Naive thymus-derived CD4-positive, alpha-beta T cell (primary cell): ENCODE data around the gene COPZ1. TPM values are rescaled to one million over a fixed set of nuclear protein-coding genes. Genes with fewer than 3 reads are reported as not detected.

Source experiments
- ATAC-seq: fragments of 150-1000 bp; cut with Tn5 transposase; 2 replicates; pipeline ENCODE4 v1.10.0; 2021; ENCODE audit warnings: mild to moderate bottlenecking, moderate library complexity
- CTCF ChIA-PET: fragments of 350-600 bp; sonication (Branson Sonifier 250); formaldehyde crosslinking; loops from one replicate; lab custom pipeline; 2021; ENCODE audit warnings: antibody characterized with exemption; lab: Charles Lee
- POLR2A ChIA-PET: fragments of 350-600 bp; sonication (Branson Sonifier 250); formaldehyde crosslinking; loops from one replicate; lab custom pipeline; 2021; ENCODE audit warnings: antibody characterized with exemption, inconsistent platforms; lab: Charles Lee
- DNase-seq, 9 donors: peaks; one replicate each; pipeline versions ENCODE4 v3.0.0 to v3.0.0-alpha.2; 2020 to 2022; ENCODE audit warnings: mixed read lengths in 1 of 9
- H3K27ac ChIP-seq: one replicate; pipeline ENCODE4 v1.7.0; 2013; ENCODE audit warnings: mild to moderate bottlenecking, low read depth, low read length, moderate library complexity
- H3K27me3 ChIP-seq, 2 donors: one replicate each; pipeline ENCODE4 v1.7.0; 2013; ENCODE audit warnings: low read length in 2 of 2, mild to moderate bottlenecking in 2 of 2, moderate library complexity in 2 of 2; ENCODE audit not compliant: control insufficient read depth in 2 of 2, insufficient read depth in 2 of 2
- H3K36me3 ChIP-seq, 3 experiments: 1 replicate in 2 of 3; 2 replicates in 1 of 3; pipeline ENCODE4 v1.7.0; 2013; ENCODE audit warnings: low read length in 3 of 3, mild to moderate bottlenecking in 3 of 3, moderate library complexity in 1 of 3; ENCODE audit not compliant: insufficient read depth in 3 of 3, control insufficient read depth in 2 of 3
- H3K4me1 ChIP-seq, 2 donors: one replicate each; pipeline ENCODE4 v1.7.0; 2013; ENCODE audit warnings: low read length in 2 of 2, mild to moderate bottlenecking in 2 of 2, moderate library complexity in 1 of 2; ENCODE audit not compliant: control insufficient read depth in 2 of 2, insufficient read depth in 2 of 2
- H3K4me3 ChIP-seq: 2 replicates; pipeline ENCODE4 v1.7.0; 2013; ENCODE audit warnings: mild to moderate bottlenecking, low read length
- H3K9me3 ChIP-seq, 3 experiments: 1 replicate in 2 of 3; 2 replicates in 1 of 3; pipeline ENCODE4 v1.7.0; 2013; ENCODE audit warnings: low read length in 3 of 3; ENCODE audit not compliant: control insufficient read depth in 2 of 3
- H3K27ac Mint-ChIP-seq, 9 donors: one replicate each; pipeline ENCODE4 v1.8.0; 2020 to 2022; ENCODE audit warnings: mixed read lengths in 9 of 9, mild to moderate bottlenecking in 8 of 9, moderate library complexity in 5 of 9, inconsistent platforms in 2 of 9
- H3K27me3 Mint-ChIP-seq, 5 donors: one replicate each; pipeline ENCODE4 v1.8.0; 2021 to 2022; ENCODE audit warnings: mixed read lengths in 5 of 5, mild to moderate bottlenecking in 1 of 5
- H3K36me3 Mint-ChIP-seq, 5 donors: one replicate each; pipeline ENCODE4 v1.8.0; 2020 to 2022; ENCODE audit warnings: mixed read lengths in 5 of 5, mild to moderate bottlenecking in 3 of 5, inconsistent platforms in 1 of 5
- H3K4me1 Mint-ChIP-seq, 7 donors: one replicate each; pipeline ENCODE4 v1.8.0; 2020 to 2022; ENCODE audit warnings: mixed read lengths in 7 of 7, mild to moderate bottlenecking in 3 of 7, inconsistent platforms in 1 of 7
- H3K4me3 Mint-ChIP-seq, 10 donors: one replicate each; pipeline ENCODE4 v1.8.0; 2020 to 2022; ENCODE audit warnings: mild to moderate bottlenecking in 10 of 10, mixed read lengths in 10 of 10, moderate library complexity in 6 of 10, inconsistent platforms in 2 of 10
- H3K9me3 Mint-ChIP-seq, 11 donors: one replicate each; pipeline ENCODE4 v1.8.0; 2020 to 2022; ENCODE audit warnings: mixed read lengths in 11 of 11, mild to moderate bottlenecking in 4 of 11, inconsistent platforms in 1 of 11, moderate library complexity in 1 of 11
- intact Hi-C, 2 donors: fragments of 100-400 bp; cut with micrococcal nuclease; formaldehyde crosslinking; loops; one replicate each; pipeline ENCODE4 v1.15.1; 2023
- polyA plus RNA-seq, 2 donors: library from polyadenylated mRNA; unstranded; fragments of 300-500 nt; fragmentation: Illumina TruSeq; gene quantifications; one replicate each; pipeline ENCODE4 v1.2.3, GENCODE V29; 2021
- total RNA-seq, 6 experiments: library from RNA in 5 of 6; stranded (reverse) in 5 of 6; gene quantifications; 1 replicate in 5 of 6; 2 replicates in 1 of 6; pipeline ENCODE4 v1.2.3 and lab custom pipeline; 2021 to 2026

Gene COPZ1
- total and polyA plus RNA-seq, 7 experiments from 2014 or later: 47.5 to 171 (median 83.1) TPM

GRCh38 chr12:54357506-54358190 lies 32.7 kb downstream of the COPZ1 start:
- Mint-ChIP-seq H3K4me3 (peak overlapping the region in 2 of 10 donors; percentile 4 to 32), H3K9me3 (no peaks in the 10 kb centered on the region), H3K36me3 (no peaks in the 10 kb centered on the region), H3K27me3 (no peaks in the 10 kb centered on the region), H3K27ac (peak overlapping the region in 2 of 9 donors; percentile 48 to 78), H3K4me1 (peaks cover 2 to 22% (median 5%) of the 10 kb centered on the region in 7 donors)
- ChIA-PET POLR2A (interaction anchor here (0.8 to 5.6 kb wide), 9 partner anchors 10 to 106 kb away, joined by 3 to 68 read pairs (median 10); partner anchors contain the start of genes CBX5, COPZ1 and HNRNPA1), CTCF (interaction anchor here (0.5 to 4.0 kb wide), 7 partner anchors 10 to 142 kb away, joined by 3 to 41 read pairs (median 5); partner anchors contain the start of gene COPZ1)
- H3K4me3 ChIP-seq: peak overlapping the region; percentile 88
- peaks cover 5 to 16% of the 10 kb centered on the region in 2 donors for H3K4me1 ChIP-seq
- intact Hi-C loops: loop anchor here in 1 of 2 donors (1.0 to 2.0 kb wide), 2 partner anchors 55 to 168 kb away; no protein-coding TSS in a partner anchor
- H3K27ac ChIP-seq: peak overlapping the region; percentile 85
- ATAC-seq: no peak
- no peak for DNase-seq
- no peaks in the 10 kb centered on the region for H3K27me3 ChIP-seq
- H3K36me3 ChIP-seq: no peaks in the 10 kb centered on the region
- H3K9me3 ChIP-seq: no peaks in the 10 kb centered on the region

- Mint-ChIP-seq H3K4me1 (peaks cover 3 to 23% (median 11%) of the 10 kb centered on the region in 7 donors), H3K9me3 (no peaks in the 10 kb centered on the region), H3K27me3 (no peaks in the 10 kb centered on the region), H3K4me3 (no peak overlapping the region), H3K36me3 (no peaks in the 10 kb centered on the region), H3K27ac (no peak overlapping the region)
- POLR2A ChIA-PET: interaction anchor here (0.7 to 5.6 kb wide), 17 partner anchors 10 to 143 kb away, joined by 3 to 68 read pairs (median 5); partner anchors contain the start of genes CBX5, COPZ1 and HNRNPA1
- Histone ChIP-seq H3K4me1 (peaks cover 5 to 15% of the 10 kb centered on the region in 2 donors), H3K9me3 (no peaks in the 10 kb centered on the region), H3K36me3 (no peaks in the 10 kb centered on the region), H3K27me3 (no peaks in the 10 kb centered on the region), H3K4me3 (peak overlapping the region; percentile 88), H3K27ac (peak overlapping the region; percentile 85)
- CTCF ChIA-PET: interaction anchor here (1.0 to 4.0 kb wide), 12 partner anchors 10 to 143 kb away, joined by 3 to 41 read pairs (median 5); partner anchors contain the start of genes CBX5 and COPZ1
- DNase-seq: peak in 7 of 9 donors; percentile 23 to 72 (median 36)
- ATAC-seq: no peak
- intact Hi-C loops: loop anchor here in 1 of 2 donors (1.0 to 2.0 kb wide), 2 partner anchors 54 to 169 kb away; no protein-coding TSS in a partner anchor
Observed at GRCh38 chr12:54358191-54358944, 33.4 kb downstream of the COPZ1 start.

- ChIA-PET CTCF (interaction anchor here (0.6 to 4.0 kb wide), 16 partner anchors 9 to 137 kb away, joined by 3 to 41 read pairs (median 4); partner anchors contain the start of genes CBX5 and COPZ1), POLR2A (interaction anchor here (0.7 to 5.6 kb wide), 17 partner anchors 9 to 144 kb away, joined by 3 to 68 read pairs (median 5); partner anchors contain the start of genes CBX5, COPZ1 and HNRNPA1)
- H3K4me1 Mint-ChIP-seq: peaks cover 11 to 28% (median 18%) of the 10 kb centered on the region in 7 donors
- H3K4me1 ChIP-seq: peaks cover 5 to 17% of the 10 kb centered on the region in 2 donors
- no peaks in the 10 kb centered on the region for H3K36me3 Mint-ChIP-seq
- H3K9me3 ChIP-seq: no peaks in the 10 kb centered on the region
- H3K4me3 Mint-ChIP-seq: no peak overlapping the region
- H3K36me3 ChIP-seq: no peaks in the 10 kb centered on the region
- no peak overlapping the region for H3K27ac Mint-ChIP-seq
- no peaks in the 10 kb centered on the region for H3K27me3 Mint-ChIP-seq
- ATAC-seq: peak; percentile 95
- intact Hi-C loops: loop anchor here (1.0 to 2.0 kb wide), 12 partner anchors 9 to 170 kb away; partner anchors contain the start of genes CBX5 (in 2 of the 2), HNRNPA1 (in 2 of the 2), COPZ1 (in 1 of the 2) and NCKAP1L (in 1 of the 2)
- no peaks in the 10 kb centered on the region for H3K27me3 ChIP-seq
- DNase-seq: peak; percentile 68 to 98 (median 94)
- H3K4me3 ChIP-seq: peak overlapping the region; percentile 88
- H3K27ac ChIP-seq: peak overlapping the region; percentile 85
- H3K9me3 Mint-ChIP-seq: no peaks in the 10 kb centered on the region
Observed at GRCh38 chr12:54358945-54359761, 34.2 kb downstream of the COPZ1 start.

- Mint-ChIP-seq H3K4me3 (peak overlapping the region in 2 of 10 donors; percentile 9 to 40), H3K4me1 (peaks cover 18 to 36% (median 24%) of the 10 kb centered on the region in 7 donors), H3K36me3 (no peaks in the 10 kb centered on the region), H3K9me3 (no peaks in the 10 kb centered on the region), H3K27me3 (no peaks in the 10 kb centered on the region), H3K27ac (no peak overlapping the region)
- ChIA-PET POLR2A (interaction anchor here (0.8 to 5.6 kb wide), 13 partner anchors 8 to 111 kb away, joined by 3 to 68 read pairs (median 6); partner anchors contain the start of genes CBX5, COPZ1 and HNRNPA1), CTCF (interaction anchor here (0.7 to 4.0 kb wide), 13 partner anchors 8 to 142 kb away, joined by 3 to 41 read pairs (median 4); partner anchors contain the start of gene CBX5)
- Histone ChIP-seq H3K27me3 (no peaks in the 10 kb centered on the region), H3K9me3 (no peaks in the 10 kb centered on the region), H3K4me3 (peak overlapping the region; percentile 88), H3K27ac (peak overlapping the region; percentile 85), H3K36me3 (no peaks in the 10 kb centered on the region), H3K4me1 (peaks cover 5 to 24% of the 10 kb centered on the region in 2 donors)
- DNase-seq (no peak), ATAC-seq (no peak)
- intact Hi-C loops: loop anchor here (1.0 to 2.0 kb wide), 12 partner anchors 8 to 146 kb away; partner anchors contain the start of genes CBX5 (in 2 of the 2), HNRNPA1 (in 2 of the 2), COPZ1 (in 1 of the 2) and NCKAP1L (in 1 of the 2)
Observed at GRCh38 chr12:54359762-54360351, 34.9 kb downstream of the COPZ1 start.

- Histone ChIP-seq H3K4me1 (peaks cover 5 to 24% of the 10 kb centered on the region in 2 donors), H3K9me3 (no peaks in the 10 kb centered on the region), H3K27me3 (no peaks in the 10 kb centered on the region), H3K4me3 (no peak overlapping the region), H3K27ac (no peak overlapping the region), H3K36me3 (no peaks in the 10 kb centered on the region)
- Mint-ChIP-seq H3K9me3 (no peaks in the 10 kb centered on the region), H3K27me3 (no peaks in the 10 kb centered on the region), H3K36me3 (no peaks in the 10 kb centered on the region), H3K4me1 (peaks cover 19 to 38% (median 21%) of the 10 kb centered on the region in 7 donors), H3K27ac (peak overlapping the region in 7 of 9 donors; percentile 28 to 79 (median 60)), H3K4me3 (peak overlapping the region in 8 of 10 donors; percentile 11 to 59 (median 41))
- ChIA-PET CTCF (interaction anchor here (0.9 to 4.0 kb wide), 11 partner anchors 11 to 146 kb away, joined by 3 to 36 read pairs (median 4); no protein-coding TSS in a partner anchor), POLR2A (interaction anchor here (0.9 to 5.6 kb wide), 6 partner anchors 24 to 81 kb away, joined by 3 to 68 read pairs (median 4); partner anchors contain the start of genes CBX5, COPZ1 and HNRNPA1)
- DNase-seq (peak in 7 of 9 donors; percentile 27 to 60 (median 41)), ATAC-seq (no peak)
- intact Hi-C loops: loop anchor here (1.0 to 2.0 kb wide), 3 partner anchors 67 to 141 kb away; no protein-coding TSS in a partner anchor
Observed at GRCh38 chr12:54360717-54361456, 36.0 kb downstream of the COPZ1 start.
